HUES6 (cell line): ENCODE measurements around the gene ACTN4.
A peak's percentile ranks its signal among the peaks of the same experiment; 100 is the strongest.

Experiments used
- H3K27ac ChIP-seq: 2 replicates; pipeline ENCODE4 v1.7.0; 2013; ENCODE audit warnings: low read depth, mild to moderate bottlenecking, low read length, inconsistent platforms
- H3K27me3 ChIP-seq: 2 replicates; pipeline ENCODE4 v1.6.1; 2013; ENCODE audit warnings: low read length; ENCODE audit not compliant: control insufficient read depth, insufficient read depth
- H3K36me3 ChIP-seq: 2 replicates; pipeline ENCODE4 v1.6.1; 2013; ENCODE audit warnings: low read length; ENCODE audit not compliant: control insufficient read depth, insufficient read depth
- H3K4me1 ChIP-seq: 2 replicates; pipeline ENCODE4 v1.6.1; 2013; ENCODE audit warnings: low read length; ENCODE audit not compliant: control insufficient read depth, insufficient read depth
- H3K4me3 ChIP-seq: 2 replicates; pipeline ENCODE4 v1.5.1; 2013; ENCODE audit warnings: low read depth, low read length
- H3K9ac ChIP-seq: one replicate; pipeline ENCODE4 v1.6.1; 2013; ENCODE audit warnings: mild to moderate bottlenecking, low read length
- H3K9me3 ChIP-seq: 2 replicates; pipeline ENCODE4 v1.6.1; 2013; ENCODE audit warnings: low read depth, low read length; ENCODE audit not compliant: control insufficient read depth, insufficient read depth

Gene ACTN4

GRCh38 chr19:38639679-38640078 is 7.8 kb upstream of the ACTN4 start:
- H3K9me3 ChIP-seq = no peaks in the 10 kb centered on the region
- H3K36me3 ChIP-seq = peaks cover 20% of the 10 kb centered on the region
- H3K27me3 ChIP-seq = no peaks in the 10 kb centered on the region
- H3K9ac ChIP-seq = no peak overlapping the region
- no peak overlapping the region for H3K27ac ChIP-seq
- H3K4me3 ChIP-seq = no peak overlapping the region
- peaks cover 27% of the 10 kb centered on the region for H3K4me1 ChIP-seq

- Histone ChIP-seq H3K4me1 (peaks cover 30% of the 10 kb centered on the region), H3K9ac (no peak overlapping the region), H3K9me3 (no peaks in the 10 kb centered on the region), H3K27me3 (no peaks in the 10 kb centered on the region), H3K4me3 (no peak overlapping the region), H3K36me3 (peaks cover 14% of the 10 kb centered on the region), H3K27ac (no peak overlapping the region)
These were observed 7.1 kb upstream of the ACTN4 start for GRCh38 chr19:38640368-38640767.

- H3K27ac ChIP-seq = no peak overlapping the region
- H3K4me3 ChIP-seq = no peak overlapping the region
- H3K4me1 ChIP-seq = peaks cover 19% of the 10 kb centered on the region
- H3K27me3 ChIP-seq = no peaks in the 10 kb centered on the region
- H3K9ac ChIP-seq = no peak overlapping the region
- no peaks in the 10 kb centered on the region for H3K36me3 ChIP-seq
- no peaks in the 10 kb centered on the region for H3K9me3 ChIP-seq
These were observed 5.3 kb upstream of the ACTN4 start for GRCh38 chr19:38642176-38642575.

DNA sequence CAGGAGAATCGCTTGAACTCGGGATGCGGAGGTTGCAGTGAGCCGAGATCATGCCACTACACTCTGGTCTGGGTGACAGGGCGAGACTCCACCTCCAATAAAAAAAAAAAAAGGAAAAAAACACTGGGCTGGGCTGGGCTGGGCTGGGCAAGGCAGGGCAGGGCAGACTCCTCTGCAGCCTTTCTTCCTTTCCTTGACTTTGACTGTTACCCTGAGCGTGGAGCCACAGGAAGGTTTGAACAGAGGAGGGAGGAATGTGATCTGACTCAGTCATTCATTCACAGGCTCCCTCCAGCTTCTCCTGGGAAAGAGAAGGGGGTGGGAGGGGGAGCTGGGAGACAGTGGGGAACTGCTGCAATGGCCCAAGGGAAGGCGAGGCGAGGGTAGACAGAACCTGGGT is 2.7 kb upstream of the ACTN4 start:
- Histone ChIP-seq H3K27ac (no peak overlapping the region), H3K9me3 (no peaks in the 10 kb centered on the region), H3K4me1 (peaks cover 22% of the 10 kb centered on the region), H3K36me3 (no peaks in the 10 kb centered on the region), H3K4me3 (no peak overlapping the region), H3K9ac (no peak overlapping the region), H3K27me3 (no peaks in the 10 kb centered on the region)

- Histone ChIP-seq H3K36me3 (no peaks in the 10 kb centered on the region), H3K4me1 (peaks cover 47% of the 10 kb centered on the region), H3K4me3 (peak overlapping the region; percentile 91), H3K27me3 (no peaks in the 10 kb centered on the region), H3K9me3 (no peaks in the 10 kb centered on the region), H3K9ac (peak overlapping the region; percentile 92), H3K27ac (peak overlapping the region; percentile 84; the same call in 1 of the 2 replicates)
These were observed 718 bp downstream of the ACTN4 start for GRCh38 chr19:38647966-38648768.

GRCh38 chr19:38648769-38649304 is 1.4 kb downstream of the ACTN4 start:
- H3K4me1 ChIP-seq = peaks cover 53% of the 10 kb centered on the region
- no peaks in the 10 kb centered on the region for H3K27me3 ChIP-seq
- H3K27ac ChIP-seq = peak overlapping the region; percentile 84; the same call in 1 of the 2 replicates
- H3K36me3 ChIP-seq = no peaks in the 10 kb centered on the region
- peak overlapping the region; percentile 92 for H3K9ac ChIP-seq
- peak overlapping the region; percentile 91 for H3K4me3 ChIP-seq
- no peaks in the 10 kb centered on the region for H3K9me3 ChIP-seq

DNA sequence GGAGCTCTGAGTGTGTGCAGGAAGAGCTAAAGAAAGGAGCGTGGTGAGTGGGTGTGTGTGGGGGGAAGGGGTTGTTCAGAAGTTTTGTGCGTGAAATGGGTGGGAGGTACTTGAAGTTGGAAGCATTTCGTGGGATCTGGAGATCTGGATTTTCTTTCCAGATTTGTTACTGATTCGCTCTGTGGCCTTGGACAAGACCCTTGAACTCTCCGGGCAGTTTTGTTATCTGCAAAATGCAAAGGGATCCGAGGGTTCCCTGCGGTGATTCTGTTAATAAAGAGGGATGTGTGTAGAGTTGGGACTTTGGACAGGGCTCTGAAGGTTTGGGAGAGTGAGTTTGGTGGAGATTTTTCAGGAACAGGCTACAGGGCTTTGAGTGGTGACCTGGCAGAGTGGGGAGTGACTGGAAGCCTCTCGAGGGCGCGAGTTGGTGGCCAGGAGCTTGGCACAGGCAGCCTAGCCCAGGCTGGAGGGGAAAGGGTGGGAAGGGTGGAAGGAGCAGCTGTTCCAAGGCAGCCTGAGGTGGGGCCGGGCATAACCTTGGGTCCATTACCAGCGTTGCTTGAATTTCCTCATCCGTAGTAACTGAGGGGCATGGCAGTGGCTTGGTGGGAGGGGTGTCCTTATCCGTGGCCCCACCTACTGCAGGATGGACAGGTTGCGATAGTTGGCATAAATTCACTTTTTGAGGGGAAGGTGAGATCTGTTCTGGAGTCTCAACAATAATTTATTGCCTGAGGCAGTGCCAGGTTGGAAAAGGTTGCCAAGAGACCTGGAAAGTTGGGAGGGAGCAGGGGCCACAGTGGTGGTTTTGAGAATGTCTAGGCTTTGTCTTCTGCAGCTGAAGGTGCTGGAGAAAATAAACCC is 2.1 kb downstream of the ACTN4 start:
- peak overlapping the region; percentile 92 for H3K9ac ChIP-seq
- no peaks in the 10 kb centered on the region for H3K36me3 ChIP-seq
- no peaks in the 10 kb centered on the region for H3K27me3 ChIP-seq
- peaks cover 60% of the 10 kb centered on the region for H3K4me1 ChIP-seq
- peak overlapping the region; percentile 84; the same call in 1 of the 2 replicates for H3K27ac ChIP-seq
- peak overlapping the region; percentile 91 for H3K4me3 ChIP-seq
- H3K9me3 ChIP-seq = no peaks in the 10 kb centered on the region

DNA sequence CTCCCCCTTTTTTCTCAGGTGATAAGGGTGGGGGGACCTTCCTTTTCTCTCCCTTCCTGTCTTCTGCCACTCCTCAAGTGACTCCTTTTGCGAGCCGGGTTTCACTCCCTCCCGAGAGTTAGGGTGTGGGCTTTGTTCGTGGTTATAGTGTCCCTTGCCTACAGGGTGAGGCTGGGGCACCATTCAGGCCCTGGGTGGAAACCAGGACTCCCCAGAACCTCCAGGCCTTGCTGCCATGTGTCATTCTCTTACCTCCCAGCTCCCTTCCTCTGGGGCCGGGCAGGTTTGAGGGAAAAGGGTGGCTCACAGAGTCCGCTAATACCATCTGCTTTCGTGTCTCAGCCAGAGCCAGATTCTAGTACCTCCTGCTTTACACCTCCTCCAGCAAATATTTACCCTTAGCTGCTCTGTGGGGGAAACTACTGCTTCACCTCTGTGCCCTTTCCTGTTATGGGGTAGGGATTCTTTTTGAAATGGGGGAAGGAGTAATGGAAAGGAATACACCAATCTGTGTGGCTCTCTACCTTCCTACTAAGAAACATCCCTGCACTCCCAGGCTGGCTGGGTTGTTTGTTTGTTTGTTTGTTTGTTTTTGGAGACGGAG is 2.8 kb downstream of the ACTN4 start:
- Histone ChIP-seq H3K27me3 (no peaks in the 10 kb centered on the region), H3K4me1 (peaks cover 62% of the 10 kb centered on the region), H3K27ac (peak overlapping the region; percentile 58; the same call in 1 of the 2 replicates), H3K9me3 (no peaks in the 10 kb centered on the region), H3K4me3 (peak overlapping the region; percentile 91), H3K36me3 (no peaks in the 10 kb centered on the region), H3K9ac (peak overlapping the region; percentile 92)

DNA sequence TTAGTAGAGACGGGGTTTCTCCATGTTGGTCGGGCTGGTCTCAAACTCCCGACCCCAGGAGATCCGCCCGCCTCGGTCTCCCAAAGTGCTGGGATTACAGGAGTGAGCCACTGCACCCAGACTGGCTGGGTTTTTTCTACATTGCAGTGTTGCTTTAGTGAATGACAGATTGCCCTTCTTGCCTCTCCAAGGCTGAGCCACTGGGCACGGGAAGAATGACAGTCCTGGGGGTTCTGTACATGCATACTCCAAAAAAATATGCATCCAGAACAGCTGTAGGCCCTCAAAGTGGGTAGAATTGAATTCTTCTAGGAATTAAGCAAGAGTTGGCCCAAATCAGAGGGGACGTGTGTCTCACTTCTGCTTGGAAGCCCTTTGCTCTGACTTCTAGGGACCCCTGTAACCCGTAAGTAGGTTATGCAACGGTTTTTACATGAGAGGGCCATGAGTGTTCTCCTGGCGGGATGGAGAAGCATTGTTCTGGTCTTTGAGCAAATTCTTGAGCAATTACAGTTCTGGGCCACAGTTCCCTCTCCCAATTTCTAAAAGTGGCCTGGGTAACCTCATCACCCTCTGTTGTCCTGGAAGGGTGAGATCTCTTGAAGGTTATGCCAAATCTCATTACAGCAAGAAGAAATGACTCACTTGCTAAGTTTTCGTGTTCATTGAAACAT is 3.6 kb downstream of the ACTN4 start:
- peaks cover 66% of the 10 kb centered on the region for H3K4me1 ChIP-seq
- no peaks in the 10 kb centered on the region for H3K9me3 ChIP-seq
- no peaks in the 10 kb centered on the region for H3K27me3 ChIP-seq
- H3K4me3 ChIP-seq = peak overlapping the region; percentile 91; the same call in 1 of the 2 replicates
- H3K27ac ChIP-seq = peak overlapping the region; percentile 33; the same call in 1 of the 2 replicates
- H3K36me3 ChIP-seq = peaks cover 2% of the 10 kb centered on the region
- H3K9ac ChIP-seq = peak overlapping the region; percentile 92

DNA sequence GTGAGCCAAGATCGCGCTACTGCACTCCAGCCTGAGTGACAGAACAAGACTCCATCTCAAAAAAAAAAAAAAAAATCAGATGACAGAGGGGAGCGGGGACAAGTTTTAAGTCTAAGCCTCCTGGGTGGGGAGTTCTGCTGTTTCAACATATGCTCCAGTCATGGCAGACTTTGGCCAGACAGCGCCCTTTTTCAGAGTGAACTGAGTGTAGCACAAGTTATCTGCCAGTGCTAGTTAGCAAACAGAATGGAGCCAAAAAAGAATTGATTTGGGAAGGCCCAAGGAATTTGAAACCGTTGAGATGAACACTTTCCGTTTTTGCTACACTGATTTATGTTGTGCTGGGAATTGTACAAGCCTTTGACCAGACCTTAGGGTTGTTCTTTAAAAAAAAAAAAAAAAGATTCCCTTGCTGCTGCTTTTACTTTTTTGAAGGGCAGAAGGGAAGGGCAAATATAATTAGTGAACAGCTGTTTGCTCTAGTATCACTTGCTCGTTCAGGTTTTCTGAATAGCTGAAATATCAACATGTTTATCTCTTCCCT is 5.7 kb downstream of the ACTN4 start:
- peaks cover 14% of the 10 kb centered on the region for H3K36me3 ChIP-seq
- H3K9me3 ChIP-seq = no peaks in the 10 kb centered on the region
- peaks cover 80% of the 10 kb centered on the region for H3K4me1 ChIP-seq
- H3K27me3 ChIP-seq = no peaks in the 10 kb centered on the region
- no peak overlapping the region; the same call in 1 of the 2 replicates for H3K4me3 ChIP-seq
- H3K9ac ChIP-seq = no peak overlapping the region
- H3K27ac ChIP-seq = no peak overlapping the region
